ENCODE results near the gene PGGHG.
"Not testable (repeated sequence)": the region's sequence is repeated elsewhere in the genome, so short reads cannot be mapped to it uniquely, and the experiment has no call there.

The PGGHG gene

DNA sequence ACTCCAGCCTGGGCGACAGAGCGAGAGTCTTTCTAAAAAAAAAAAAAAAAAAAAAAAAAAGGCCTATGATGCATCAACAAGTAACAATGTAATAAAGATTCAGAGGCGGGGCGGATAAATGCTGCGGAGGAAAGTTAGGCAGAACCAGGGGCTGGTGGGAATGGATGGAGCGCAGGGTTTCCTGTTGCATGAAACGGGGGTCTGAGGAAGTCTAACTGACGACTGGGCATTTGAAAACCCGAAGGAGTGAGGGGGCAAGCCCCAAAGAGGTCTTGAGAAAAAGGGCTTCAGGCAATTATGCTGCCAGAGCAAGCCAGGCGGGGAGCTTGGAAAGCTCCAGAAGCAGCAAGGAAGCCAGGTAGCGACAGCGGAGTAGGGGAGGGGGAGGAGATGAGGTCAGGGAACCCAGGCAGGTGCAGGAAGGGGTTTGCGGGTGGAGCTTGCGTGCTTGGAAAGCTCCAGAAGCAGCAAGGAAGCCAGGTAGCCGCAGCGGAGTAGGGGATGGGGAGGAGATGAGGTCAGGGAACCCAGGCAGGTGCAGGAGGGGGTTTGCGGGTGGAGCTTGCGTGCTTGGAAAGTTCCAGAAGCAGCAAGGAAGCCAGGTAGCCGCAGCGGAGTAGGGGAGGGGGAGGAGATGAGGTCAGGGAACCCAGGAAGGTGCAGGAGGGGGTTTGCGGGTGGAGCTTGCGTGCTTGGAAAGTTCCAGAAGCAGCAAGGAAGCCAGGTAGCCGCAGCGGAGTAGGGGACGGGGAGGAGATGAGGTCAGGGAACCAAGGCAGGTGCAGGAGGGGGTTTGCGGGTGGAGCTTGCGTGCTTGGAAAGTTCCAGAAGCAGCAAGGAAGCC, 1.7 kb upstream of the PGGHG start:
- DNase-seq, result not testable (repeated sequence)

DNA sequence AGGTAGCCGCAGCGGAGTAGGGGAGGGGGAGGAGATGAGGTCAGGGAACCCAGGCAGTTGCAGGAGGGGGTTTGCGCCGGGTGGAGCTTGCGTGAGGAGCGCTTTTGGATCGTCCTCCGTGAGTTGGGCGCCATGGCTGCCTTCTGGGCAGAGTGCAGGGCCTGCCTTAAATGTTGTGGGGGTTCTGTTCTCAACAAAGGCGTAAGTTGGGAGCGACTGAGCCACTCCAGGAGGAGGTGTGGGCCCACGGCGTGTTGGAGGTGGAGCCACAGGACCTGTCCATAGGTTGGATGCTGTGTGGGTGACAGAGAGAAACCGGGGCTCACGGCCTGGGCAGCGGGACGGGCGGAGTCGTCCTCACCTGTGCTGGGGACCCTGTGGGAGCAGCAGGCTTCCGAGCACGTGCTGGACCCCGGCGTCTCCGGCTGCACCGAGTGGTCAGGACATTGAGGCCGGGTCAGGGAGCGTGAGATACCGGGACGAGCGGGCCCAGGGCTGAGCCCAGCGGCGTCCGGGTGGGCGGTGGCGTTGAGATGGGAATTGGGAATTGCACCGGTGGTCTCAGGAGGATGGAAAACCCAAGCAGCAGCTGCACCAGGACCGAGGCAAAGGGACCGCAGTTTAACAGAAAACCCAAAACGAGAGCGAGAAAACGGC, 977 bp upstream of the PGGHG start:
- no peak for DNase-seq

DNA sequence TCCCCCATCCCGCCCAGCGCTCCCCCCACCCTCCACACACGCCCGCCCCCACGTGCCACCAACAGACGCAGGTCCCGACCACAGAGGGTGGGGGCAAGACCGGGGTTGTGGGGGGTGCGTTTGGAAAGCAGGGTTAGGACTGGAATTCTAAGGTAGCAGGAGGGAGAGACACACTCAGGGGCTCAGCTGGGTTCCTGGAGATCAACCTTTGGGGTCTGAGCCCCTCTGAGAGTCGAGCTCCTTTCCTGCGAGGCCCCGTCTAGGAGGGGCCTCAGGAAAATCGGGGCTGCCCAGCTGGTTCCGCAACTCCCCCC, 429 bp downstream of the PGGHG start:
- no peak for DNase-seq

GRCh38 chr11:289712-290620, 1.0 kb downstream of the PGGHG start:
- DNase-seq, result no peak

GRCh38 chr11:290621-291231, 1.8 kb downstream of the PGGHG start:
- DNase-seq, result no peak

DNA sequence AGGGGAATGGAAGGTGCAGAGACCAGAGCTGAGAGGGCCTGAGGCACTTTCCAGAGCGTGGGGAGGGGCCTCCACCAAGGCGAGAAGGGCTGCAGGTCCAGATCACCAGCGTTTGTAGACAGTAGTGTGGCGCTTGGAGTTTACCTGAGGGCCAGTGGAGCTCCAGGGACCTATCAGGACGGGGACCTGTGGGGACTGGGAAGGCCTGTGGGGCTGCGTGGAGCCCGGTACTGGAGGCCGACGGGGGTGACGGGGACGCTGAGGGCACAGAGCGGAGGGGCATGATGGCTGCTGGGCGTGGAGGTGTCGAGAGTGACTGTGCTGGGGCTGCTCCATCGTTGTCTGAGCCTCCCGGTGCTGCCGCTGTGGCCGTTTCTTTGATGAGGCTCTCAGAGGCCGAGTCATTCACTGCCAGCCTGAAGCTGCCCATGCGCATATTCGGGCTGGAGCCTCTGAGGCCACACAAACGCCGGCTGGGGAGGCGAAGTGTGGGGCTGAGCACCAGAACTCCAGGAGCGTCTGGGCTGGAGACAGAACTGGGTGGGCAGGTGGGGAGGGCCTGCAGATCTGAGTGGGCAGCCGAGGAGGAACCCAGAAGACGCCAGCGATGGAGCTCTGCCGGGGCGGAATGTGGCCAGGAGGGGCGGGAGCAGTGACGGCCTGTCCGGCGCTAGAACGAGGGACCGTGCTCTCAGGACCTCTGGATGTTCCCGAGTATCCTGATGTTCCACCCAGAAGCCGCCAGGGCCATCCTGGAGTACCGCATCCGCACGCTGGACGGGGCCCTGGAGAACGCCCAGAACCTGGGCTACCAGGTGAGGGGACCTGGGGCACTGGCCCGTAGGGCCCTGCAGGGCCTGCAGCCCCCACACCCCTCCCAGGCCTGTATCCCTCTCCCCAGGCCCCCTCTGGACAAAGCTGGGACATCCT, 2.6 kb downstream of the PGGHG start:
- no peak for DNase-seq

DNA sequence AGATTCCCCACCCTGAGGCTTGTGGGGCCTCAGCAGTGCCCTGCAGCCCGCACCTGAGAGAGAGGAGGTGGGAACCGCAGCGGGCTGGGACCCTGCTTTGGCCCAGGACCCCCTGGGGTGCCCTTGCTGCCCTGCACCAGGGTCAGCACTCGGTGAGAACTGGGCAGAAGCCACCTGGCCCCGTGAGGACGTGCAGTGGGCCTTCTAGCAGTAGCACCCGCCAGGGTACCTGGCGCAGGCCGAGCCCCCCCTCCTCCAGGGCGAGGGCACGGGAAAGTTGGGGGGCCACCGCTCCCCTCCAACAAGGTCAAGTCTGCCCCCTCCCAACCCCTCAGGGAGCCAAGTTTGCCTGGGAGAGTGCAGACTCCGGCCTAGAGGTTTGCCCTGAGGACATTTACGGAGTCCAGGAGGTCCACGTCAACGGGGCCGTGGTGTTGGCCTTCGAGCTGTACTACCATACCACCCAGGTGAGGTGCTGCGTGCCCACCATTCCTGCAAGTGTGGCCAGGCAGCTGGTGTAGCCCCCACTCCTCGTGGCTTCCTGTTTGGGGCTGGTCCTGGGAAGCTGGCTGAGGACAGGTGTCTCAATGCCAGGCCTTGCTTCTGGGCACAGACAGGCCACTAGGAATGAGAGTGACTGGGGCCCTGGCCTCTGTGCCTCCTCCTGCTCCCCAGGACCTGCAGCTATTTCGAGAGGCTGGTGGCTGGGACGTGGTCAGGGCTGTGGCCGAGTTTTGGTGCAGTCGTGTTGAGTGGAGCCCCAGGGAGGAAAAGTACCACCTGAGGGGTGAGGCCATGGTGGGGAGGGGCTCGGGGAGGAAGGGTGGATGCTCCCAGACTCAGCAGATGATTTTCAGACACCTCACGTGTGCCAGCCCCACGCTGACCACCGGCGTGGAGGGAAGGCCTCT, 3.5 kb downstream of the PGGHG start:
- no peak for DNase-seq

GRCh38 chr11:293271-293851, 4.4 kb downstream of the PGGHG start:
- DNase-seq, result no peak

- DNase-seq, result no peak
These were observed 5.1 kb downstream of the PGGHG start for GRCh38 chr11:293852-294661.

GRCh38 chr11:294780-295179, 5.9 kb downstream of the PGGHG start:
- DNase-seq, result no peak

DNA sequence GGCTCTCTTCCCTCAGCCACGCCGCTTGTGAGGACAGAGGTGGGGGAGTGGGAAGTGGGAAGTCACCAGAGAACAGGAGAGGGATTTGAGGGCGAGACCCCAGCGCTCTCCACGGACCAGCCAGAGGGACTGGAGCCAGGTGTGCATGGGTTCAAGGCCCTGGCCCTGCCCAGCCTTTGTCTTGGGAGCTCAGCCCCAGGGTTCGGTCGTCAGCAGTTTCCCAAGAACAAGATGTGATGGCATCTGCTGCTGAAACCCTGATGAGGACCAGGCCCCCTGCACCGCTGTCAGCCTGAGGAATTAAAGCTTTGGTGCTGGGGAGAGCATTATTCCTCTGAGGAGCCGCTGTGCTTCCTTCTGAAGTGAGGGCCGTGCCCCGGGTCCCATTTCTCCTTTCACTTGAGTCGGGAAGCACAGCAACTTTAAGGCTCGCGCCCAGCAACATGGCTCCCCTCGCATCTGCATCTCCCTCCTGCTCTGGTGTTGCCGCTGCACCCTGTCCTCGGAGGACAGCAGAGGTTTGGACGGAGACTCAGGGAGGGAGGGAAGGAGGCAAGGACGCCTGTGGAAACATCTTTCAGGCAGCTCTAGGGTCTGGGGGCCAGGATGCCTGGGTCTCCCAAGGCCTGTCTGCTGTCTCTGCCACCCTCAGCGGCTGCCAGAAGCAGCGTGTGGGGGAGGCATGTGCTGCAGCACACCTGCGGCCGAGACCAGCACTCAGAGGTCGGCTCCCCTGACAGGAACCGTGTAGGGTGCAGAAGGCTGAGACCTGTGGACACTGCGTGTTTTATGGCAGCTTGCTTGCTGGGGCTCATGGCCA, 6.6 kb downstream of the PGGHG start:
- DNase-seq, result no peak

DNA sequence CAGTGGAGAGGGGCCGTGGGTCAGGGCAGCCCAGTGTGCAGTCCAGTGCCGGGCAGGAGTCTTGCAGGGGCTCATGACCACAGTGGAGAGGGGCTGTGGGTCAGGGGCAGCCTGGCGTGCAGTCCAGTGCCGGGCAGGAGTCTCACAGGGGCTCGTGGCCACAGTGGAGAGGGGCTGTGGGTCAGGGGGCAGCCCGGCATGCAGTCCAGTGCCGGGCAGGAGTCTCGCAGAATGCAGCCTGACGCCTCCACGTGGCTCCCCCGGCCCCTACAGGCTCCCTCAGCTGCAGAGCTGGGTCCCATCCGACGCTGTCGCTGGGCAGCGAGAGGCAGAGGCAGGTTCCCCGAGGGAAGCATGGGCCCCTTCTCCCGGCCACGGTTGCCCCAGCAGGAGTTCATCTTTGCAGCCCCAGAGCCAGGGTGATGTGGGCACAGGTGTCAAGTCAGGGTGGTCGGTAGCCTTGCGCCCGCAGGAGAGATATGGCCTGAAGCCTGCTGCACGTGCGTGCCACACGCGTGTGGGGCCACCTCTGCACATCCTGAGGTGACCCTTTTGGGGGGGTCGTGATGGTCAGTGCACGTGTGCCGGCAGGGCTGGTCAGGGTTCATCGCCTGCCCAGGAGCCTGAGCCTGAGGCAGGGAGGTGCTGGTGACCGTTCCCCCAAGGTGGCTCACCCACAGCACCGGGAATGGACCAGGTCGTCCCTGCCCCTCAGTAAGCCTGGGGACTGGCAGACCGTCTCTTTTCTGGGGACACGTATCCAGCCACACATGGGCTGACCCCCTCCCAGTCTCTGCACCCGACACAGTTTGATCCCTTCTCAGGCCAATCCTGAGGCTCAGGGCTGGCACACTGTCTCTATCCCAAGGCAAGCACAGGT, 7.5 kb downstream of the PGGHG start:
- DNase-seq, result no peak

DNA sequence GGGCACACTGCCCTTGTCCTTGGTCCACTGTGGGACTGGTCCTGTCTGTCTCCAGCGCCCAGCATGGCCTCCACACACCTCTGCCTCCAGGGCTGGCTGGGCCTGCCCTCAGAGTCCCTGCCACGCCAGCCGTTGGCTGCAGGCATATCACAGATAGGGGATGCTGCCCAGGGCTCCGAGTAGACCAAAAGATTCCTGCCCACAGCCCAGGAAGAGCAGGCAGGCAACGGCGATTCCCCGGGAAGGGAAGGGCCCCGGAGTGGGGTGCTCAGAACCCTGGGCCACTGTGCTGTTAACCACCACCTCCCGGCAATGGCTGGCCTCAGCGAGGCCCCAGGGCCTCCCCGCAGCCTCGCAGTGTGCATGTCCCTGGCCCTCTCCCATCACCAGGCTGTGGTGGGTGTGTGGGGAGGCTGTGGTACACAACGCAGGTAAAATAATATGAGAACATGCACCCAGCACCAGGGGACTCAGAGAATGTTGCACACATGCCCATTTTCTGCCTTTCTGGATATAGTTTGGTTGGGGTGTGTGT, 8.2 kb downstream of the PGGHG start:
- no peak for DNase-seq

DNA sequence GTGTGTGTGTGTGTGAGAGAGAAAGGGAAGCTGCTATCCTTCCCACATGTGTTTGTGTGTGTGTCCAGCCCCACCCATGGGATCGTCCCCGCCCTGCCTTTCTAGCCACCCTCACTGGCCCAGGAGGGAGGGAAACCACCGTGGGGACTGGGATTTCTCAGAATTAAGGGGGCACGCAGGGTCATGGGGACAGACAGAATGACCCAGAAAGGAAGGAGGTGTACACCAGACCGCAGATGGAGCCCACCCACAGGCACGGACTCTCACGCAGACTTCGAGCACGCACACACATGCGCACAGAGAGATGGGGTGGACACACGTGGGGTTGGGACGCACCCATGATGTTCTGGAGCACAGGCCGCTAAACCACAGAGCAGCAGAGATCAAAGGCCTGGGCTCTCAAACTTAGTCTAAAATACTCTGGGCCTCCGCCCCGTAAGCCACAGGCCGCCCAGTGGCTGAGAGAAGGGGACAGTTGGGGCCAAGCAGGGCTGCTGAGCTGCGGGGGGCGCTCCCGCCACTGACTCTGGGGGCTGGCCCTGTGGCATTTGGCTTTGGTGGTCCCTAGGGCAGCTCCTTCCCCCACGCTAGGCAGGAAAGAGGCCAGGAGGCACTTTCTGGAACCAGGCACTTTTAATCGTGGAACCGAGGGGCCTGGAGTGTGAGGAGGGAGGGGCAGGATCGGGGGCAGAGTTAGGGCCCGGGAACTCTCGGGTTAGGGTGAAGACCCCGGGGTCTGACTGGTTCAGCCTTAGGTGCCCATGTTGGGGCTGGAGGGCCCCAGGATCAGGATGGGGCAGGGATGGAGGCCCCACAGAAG, 8.9 kb downstream of the PGGHG start:
- no peak for DNase-seq

DNA sequence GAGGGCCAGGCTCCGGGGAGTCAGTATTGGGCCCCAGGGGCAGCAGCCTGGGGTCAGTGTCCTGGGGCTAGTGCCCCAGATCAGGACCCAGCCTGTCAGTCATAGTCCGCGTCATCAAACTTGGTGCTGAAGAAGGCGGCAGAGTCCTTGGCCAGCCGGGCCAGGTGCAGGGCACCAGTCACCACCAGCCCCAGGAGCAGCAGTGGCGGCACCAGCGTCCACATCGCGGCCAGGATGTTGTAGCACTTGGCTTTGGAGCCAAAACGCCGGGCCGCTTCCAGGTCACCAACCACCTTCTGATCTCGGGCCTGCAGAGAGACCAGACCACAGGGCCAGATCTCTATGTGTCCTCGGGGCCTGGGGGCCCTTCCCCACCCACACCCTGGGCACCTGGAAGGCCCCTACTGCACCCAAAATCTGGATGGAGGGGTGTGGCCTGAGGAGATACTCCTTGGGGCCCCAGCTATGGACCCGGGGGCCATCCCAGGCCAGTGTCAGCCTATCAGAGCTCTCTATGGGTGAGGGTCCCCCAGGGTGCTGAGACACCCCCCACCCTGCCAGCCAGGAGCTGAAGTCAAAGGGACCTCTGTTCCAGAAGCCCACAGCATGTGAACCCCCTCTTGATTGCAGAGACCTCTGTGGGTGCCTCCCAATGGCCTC, 9.6 kb downstream of the PGGHG start:
- DNase-seq, result no peak

All from NCI-H1417 (cell line).